Measurements from ENCODE around the gene FYN. TPM values are rescaled to one million over a fixed set of nuclear protein-coding genes. Genes with fewer than 3 reads are reported as not detected.

Gene FYN
- total RNA-seq, 1 donor: 106 TPM

DNA sequence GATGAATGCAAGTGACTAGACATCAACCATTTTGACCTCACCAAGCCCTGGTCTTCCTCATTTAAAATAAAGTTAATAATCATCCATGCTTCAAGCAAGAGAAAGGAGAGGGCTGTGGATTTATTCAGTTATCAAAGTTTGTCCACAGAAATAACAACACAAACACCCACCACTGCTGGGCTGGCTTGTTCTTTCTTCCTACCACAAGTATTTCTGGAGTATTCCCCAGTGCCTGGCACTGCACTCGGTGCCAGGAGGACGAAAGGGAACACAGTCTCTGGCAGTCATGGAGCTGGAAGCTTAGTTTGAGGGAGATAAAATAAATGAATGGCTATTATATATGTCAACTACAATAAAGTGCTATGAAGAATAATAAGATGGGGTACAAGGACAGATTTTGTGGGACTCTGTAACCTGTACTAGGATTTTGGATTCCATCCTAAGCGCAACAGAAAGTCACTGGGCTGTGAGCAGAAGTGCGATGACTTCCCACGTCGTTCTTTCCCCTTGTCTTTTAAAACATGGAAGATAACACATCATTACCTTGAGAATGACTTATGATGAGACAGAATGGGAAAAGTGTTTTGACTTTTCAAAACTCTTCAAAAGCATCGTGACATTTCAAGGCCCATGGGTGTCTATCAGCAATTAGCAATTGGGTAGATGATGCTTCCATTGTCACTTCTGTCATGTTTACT is 193.1 kb downstream of the FYN start:
- Histone ChIP-seq H3K27me3 (ENCODE audit: insufficient read depth, low read length) (no peaks in the 10 kb centered on the region), H3K27ac (ENCODE audit: low read depth, low read length) (no peak overlapping the region), H3K36me3 (ENCODE audit: insufficient read depth, low read length) (peaks cover 23% of the 10 kb centered on the region), H3K4me1 (ENCODE audit: insufficient read depth, low read length) (peaks cover 29% of the 10 kb centered on the region), H2AFZ (ENCODE audit: low read length) (no peak overlapping the region), H4K20me1 (ENCODE audit: insufficient read depth, low read length) (peaks cover 6% of the 10 kb centered on the region), H3K9me3 (ENCODE audit: low read depth, low read length) (no peaks in the 10 kb centered on the region), H3K4me3 (ENCODE audit: insufficient read depth, low read length) (no peak overlapping the region), H3K4me2 (ENCODE audit: insufficient read depth, low read length) (no peak overlapping the region), H3K79me2 (ENCODE audit: insufficient read depth, low read length) (peaks cover 4% of the 10 kb centered on the region)
- TF ChIP-seq CTCF (IDR thresholded peaks at IDR 0.05; ENCODE audit: extremely low read depth, low read depth, low read length): no peak
- no peak for DNase-seq (ENCODE audit: insufficient read length, low spot score, missing footprints)

- no peak overlapping the region for H3K4me3 ChIP-seq (ENCODE audit: insufficient read depth, low read length)
- DNase-seq (ENCODE audit: insufficient read length, low spot score, missing footprints): no peak
- peaks cover 6% of the 10 kb centered on the region for H4K20me1 ChIP-seq (ENCODE audit: insufficient read depth, low read length)
- H3K27ac ChIP-seq (ENCODE audit: low read depth, low read length): no peak overlapping the region
- TF ChIP-seq CTCF (IDR thresholded peaks at IDR 0.05; ENCODE audit: extremely low read depth, low read depth, low read length): no peak
- H3K4me1 ChIP-seq (ENCODE audit: insufficient read depth, low read length): peaks cover 24% of the 10 kb centered on the region
- no peaks in the 10 kb centered on the region for H3K9me3 ChIP-seq (ENCODE audit: low read depth, low read length)
- H3K4me2 ChIP-seq (ENCODE audit: insufficient read depth, low read length): no peak overlapping the region
- H3K79me2 ChIP-seq (ENCODE audit: insufficient read depth, low read length): peaks cover 4% of the 10 kb centered on the region
- H3K36me3 ChIP-seq (ENCODE audit: insufficient read depth, low read length): peaks cover 21% of the 10 kb centered on the region
- H2AFZ ChIP-seq (ENCODE audit: low read length): no peak overlapping the region
- no peaks in the 10 kb centered on the region for H3K27me3 ChIP-seq (ENCODE audit: insufficient read depth, low read length)
These were observed 194.0 kb downstream of the FYN start for GRCh38 chr6:111679126-111679858.

- peaks cover 8% of the 10 kb centered on the region for H3K4me1 ChIP-seq (ENCODE audit: insufficient read depth, low read length)
- H3K4me3 ChIP-seq (ENCODE audit: insufficient read depth, low read length): no peak overlapping the region
- TF ChIP-seq CTCF (IDR thresholded peaks at IDR 0.05; ENCODE audit: extremely low read depth, low read depth, low read length): no peak
- H3K27ac ChIP-seq (ENCODE audit: low read depth, low read length): no peak overlapping the region
- H3K4me2 ChIP-seq (ENCODE audit: insufficient read depth, low read length): no peak overlapping the region
- peaks cover 1% of the 10 kb centered on the region for H3K79me2 ChIP-seq (ENCODE audit: insufficient read depth, low read length)
- H4K20me1 ChIP-seq (ENCODE audit: insufficient read depth, low read length): peaks cover under 1% of the 10 kb centered on the region
- H2AFZ ChIP-seq (ENCODE audit: low read length): no peak overlapping the region
- H3K9me3 ChIP-seq (ENCODE audit: low read depth, low read length): no peaks in the 10 kb centered on the region
- H3K27me3 ChIP-seq (ENCODE audit: insufficient read depth, low read length): no peaks in the 10 kb centered on the region
- peaks cover 32% of the 10 kb centered on the region for H3K36me3 ChIP-seq (ENCODE audit: insufficient read depth, low read length)
- no peak for DNase-seq (ENCODE audit: insufficient read length, low spot score, missing footprints)
These were observed 195.8 kb downstream of the FYN start for GRCh38 chr6:111677249-111677990.

- Histone ChIP-seq H3K4me3 (ENCODE audit: insufficient read depth, low read length) (no peak overlapping the region), H3K36me3 (ENCODE audit: insufficient read depth, low read length) (peaks cover 41% of the 10 kb centered on the region), H3K27me3 (ENCODE audit: insufficient read depth, low read length) (no peaks in the 10 kb centered on the region), H3K9me3 (ENCODE audit: low read depth, low read length) (no peaks in the 10 kb centered on the region), H3K27ac (ENCODE audit: low read depth, low read length) (no peak overlapping the region), H3K4me2 (ENCODE audit: insufficient read depth, low read length) (no peak overlapping the region), H4K20me1 (ENCODE audit: insufficient read depth, low read length) (no peaks in the 10 kb centered on the region), H3K79me2 (ENCODE audit: insufficient read depth, low read length) (no peaks in the 10 kb centered on the region), H2AFZ (ENCODE audit: low read length) (no peak overlapping the region), H3K4me1 (ENCODE audit: insufficient read depth, low read length) (peaks cover 8% of the 10 kb centered on the region)
- no peak for TF ChIP-seq CTCF (IDR thresholded peaks at IDR 0.05; ENCODE audit: extremely low read depth, low read depth, low read length)
- no peak for DNase-seq (ENCODE audit: insufficient read length, low spot score, missing footprints)
These were observed 196.9 kb downstream of the FYN start for GRCh38 chr6:111676383-111676782.
